Mesenchymal stem cell (in vitro differentiated cells and primary cell): ENCODE results near the gene OOSP4B.

Experiments used
- DNase-seq: peaks from one replicate; pipeline ENCODE4 v3.0.0-alpha.2; 2013
- H2AFZ ChIP-seq: one replicate; pipeline ENCODE4 v1.6.1; 2013; ENCODE audit warnings: low read depth, mild to moderate bottlenecking, control low read depth, inconsistent platforms, low read length, moderate library complexity
- H2AK5ac ChIP-seq: 2 replicates; pipeline ENCODE4 v1.6.1; 2013; ENCODE audit warnings: low read length, moderate library complexity, mild to moderate bottlenecking, inconsistent platforms; ENCODE audit not compliant: severe bottlenecking
- H2BK120ac ChIP-seq: one replicate; pipeline ENCODE4 v1.6.1; 2013; ENCODE audit warnings: low read depth, mild to moderate bottlenecking, inconsistent platforms, low read length, moderate library complexity
- H2BK12ac ChIP-seq, 2 experiments: one replicate each; pipeline ENCODE4 v1.6.1; 2013; ENCODE audit warnings: inconsistent platforms in 2 of 2, low read length in 2 of 2, mild to moderate bottlenecking in 2 of 2, moderate library complexity in 2 of 2, control low read depth in 1 of 2
- H2BK15ac ChIP-seq: one replicate; pipeline ENCODE4 v1.6.1; 2013; ENCODE audit warnings: mild to moderate bottlenecking, low read depth, inconsistent platforms; ENCODE audit not compliant: poor library complexity, severe bottlenecking
- H2BK5ac ChIP-seq: 2 replicates; pipeline ENCODE4 v1.6.1; 2013; ENCODE audit warnings: low read depth, mild to moderate bottlenecking, low read length, control low read depth, inconsistent platforms; ENCODE audit not compliant: poor library complexity, severe bottlenecking
- H3K14ac ChIP-seq, 2 experiments: one replicate each; pipeline ENCODE4 v1.6.1; 2013; ENCODE audit warnings: inconsistent platforms in 2 of 2, low read length in 2 of 2, control low read depth in 1 of 2, mild to moderate bottlenecking in 1 of 2, moderate library complexity in 1 of 2
- H3K18ac ChIP-seq, 2 experiments: one replicate each; pipeline ENCODE4 v1.6.1; 2013; ENCODE audit warnings: inconsistent platforms in 2 of 2, low read length in 2 of 2, control low read depth in 1 of 2, low read depth in 1 of 2, mild to moderate bottlenecking in 1 of 2
- H3K23ac ChIP-seq, 2 experiments: one replicate each; pipeline ENCODE4 v1.6.1; 2013; ENCODE audit warnings: inconsistent platforms in 2 of 2, low read length in 2 of 2, mild to moderate bottlenecking in 2 of 2, moderate library complexity in 2 of 2, control low read depth in 1 of 2
- H3K27ac ChIP-seq: 2 replicates; pipeline ENCODE4 v1.5.1; 2013; ENCODE audit warnings: mild to moderate bottlenecking, moderate library complexity, low read length, control low read depth, inconsistent platforms; ENCODE audit not compliant: poor library complexity, severe bottlenecking
- H3K27me3 ChIP-seq, 2 experiments: 2 replicates each; pipeline versions ENCODE4 v1.6.1 to v1.7.0; 2013; ENCODE audit warnings: low read length in 2 of 2, mild to moderate bottlenecking in 2 of 2, moderate library complexity in 2 of 2, control low read depth in 1 of 2, inconsistent platforms in 1 of 2; ENCODE audit not compliant: control insufficient read depth in 1 of 2, insufficient read depth in 1 of 2
- H3K36me3 ChIP-seq, 2 experiments: 2 replicates each; pipeline versions ENCODE4 v1.6.1 to v1.7.0; 2013; ENCODE audit warnings: low read length in 2 of 2, control low read depth in 1 of 2, inconsistent platforms in 1 of 2, low read depth in 1 of 2, mild to moderate bottlenecking in 1 of 2; ENCODE audit not compliant: insufficient read depth in 2 of 2, control insufficient read depth in 1 of 2
- H3K4ac ChIP-seq, 2 experiments: one replicate each; pipeline ENCODE4 v1.6.1; 2013; ENCODE audit warnings: inconsistent platforms in 2 of 2, low read length in 2 of 2, mild to moderate bottlenecking in 2 of 2, moderate library complexity in 2 of 2, control low read depth in 1 of 2, low read depth in 1 of 2
- H3K4me1 ChIP-seq: 2 replicates; pipeline ENCODE4 v1.6.1; 2013; ENCODE audit warnings: low read depth, low read length, control low read depth; ENCODE audit not compliant: control insufficient read depth, insufficient read depth
- H3K4me2 ChIP-seq: 2 replicates; pipeline ENCODE4 v1.6.1; 2013; ENCODE audit warnings: low read length, mild to moderate bottlenecking, inconsistent platforms; ENCODE audit not compliant: poor library complexity, severe bottlenecking
- H3K4me3 ChIP-seq, 2 experiments: 2 replicates each; pipeline versions ENCODE4 v1.5.1 to v1.7.0; 2013; ENCODE audit warnings: low read length in 2 of 2, mild to moderate bottlenecking in 2 of 2, control low read depth in 1 of 2, low read depth in 1 of 2; ENCODE audit not compliant: insufficient read depth in 1 of 2
- H3K79me1 ChIP-seq: replicated peaks from 2 replicates; pipeline ENCODE4 v1.6.1; 2013; ENCODE audit warnings: mild to moderate bottlenecking, control low read depth, low read length, inconsistent platforms; ENCODE audit not compliant: poor library complexity, severe bottlenecking
- H3K9ac ChIP-seq: 2 replicates; pipeline ENCODE4 v1.7.0; 2013; ENCODE audit warnings: mild to moderate bottlenecking, low read length, moderate library complexity
- H3K9me3 ChIP-seq: 2 replicates; pipeline ENCODE4 v1.7.0; 2013; ENCODE audit warnings: mild to moderate bottlenecking, low read length; ENCODE audit not compliant: control insufficient read depth
- H4K8ac ChIP-seq: one replicate; pipeline ENCODE4 v1.6.1; 2013; ENCODE audit warnings: inconsistent platforms, mild to moderate bottlenecking, low read length, moderate library complexity
- H4K91ac ChIP-seq: one replicate; pipeline ENCODE4 v1.6.1; 2013; ENCODE audit warnings: mild to moderate bottlenecking, low read length, inconsistent platforms
- WGBS: methylation state at CpG from one replicate; pipeline ENCODE4 v1.1.7; 2013; ENCODE audit warnings: mixed read lengths; 5-methylcytosine and 5-hydroxymethylcytosine counted together

Gene OOSP4B

DNA sequence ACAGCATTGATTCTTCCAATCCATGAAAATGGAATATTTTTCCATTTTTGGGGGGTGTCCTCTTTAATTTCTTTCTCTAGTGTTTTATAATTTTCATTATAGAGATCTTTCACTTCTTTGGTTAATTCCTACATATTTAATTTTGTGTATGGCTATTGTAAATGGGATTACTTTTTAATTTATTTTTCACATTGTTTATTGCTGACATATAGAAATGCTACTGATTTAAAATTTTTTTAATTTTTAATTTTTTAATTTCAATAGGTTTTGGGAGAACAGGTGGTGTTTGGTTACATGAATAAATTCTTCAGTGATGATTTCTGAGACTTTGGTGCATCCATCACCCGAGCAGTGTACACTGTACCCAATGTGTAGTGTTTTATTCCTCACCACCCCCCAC lies 26.6 kb upstream of the OOSP4B start:
- H3K79me1 ChIP-seq = no peaks in the 10 kb centered on the region
- H4K91ac ChIP-seq = no peak overlapping the region
- no peak overlapping the region for H3K4ac ChIP-seq
- WGBS = no CpG with 5 or more reads among the region's 1 CpG
- H3K23ac ChIP-seq = no peak overlapping the region
- no peak overlapping the region for H2AK5ac ChIP-seq
- no peak overlapping the region for H3K9ac ChIP-seq
- no peak overlapping the region for H2BK12ac ChIP-seq
- H2BK15ac ChIP-seq = no peak overlapping the region
- no peak overlapping the region for H3K27ac ChIP-seq
- no peak overlapping the region for H3K4me2 ChIP-seq
- no peak overlapping the region for H3K14ac ChIP-seq
- H3K18ac ChIP-seq = no peak overlapping the region
- no peak overlapping the region for H3K4me3 ChIP-seq
- DNase-seq = no peak
- no peak overlapping the region for H2BK120ac ChIP-seq
- no peaks in the 10 kb centered on the region for H3K36me3 ChIP-seq
- no peak overlapping the region for H4K8ac ChIP-seq
- H2BK5ac ChIP-seq = no peak overlapping the region
- no peak overlapping the region for H2AFZ ChIP-seq
- no peaks in the 10 kb centered on the region for H3K4me1 ChIP-seq
- peaks cover 10% of the 10 kb centered on the region for H3K9me3 ChIP-seq
- H3K27me3 ChIP-seq = no peaks in the 10 kb centered on the region

GRCh38 chr11:59992425-59992824 lies 24.6 kb upstream of the OOSP4B start:
- H2AFZ ChIP-seq = no peak overlapping the region
- H2BK15ac ChIP-seq = no peak overlapping the region
- no peak overlapping the region for H3K4me3 ChIP-seq
- H2BK12ac ChIP-seq = no peak overlapping the region
- WGBS = 74% methylated on average over 5 of the region's 5 CpGs
- H3K36me3 ChIP-seq = no peaks in the 10 kb centered on the region
- no peak overlapping the region for H3K18ac ChIP-seq
- no peaks in the 10 kb centered on the region for H3K27me3 ChIP-seq
- H3K79me1 ChIP-seq = no peaks in the 10 kb centered on the region
- H3K14ac ChIP-seq = no peak overlapping the region
- no peak overlapping the region for H3K9ac ChIP-seq
- H2BK5ac ChIP-seq = no peak overlapping the region
- H2AK5ac ChIP-seq = no peak overlapping the region
- peaks cover 10% of the 10 kb centered on the region for H3K9me3 ChIP-seq
- no peak overlapping the region for H3K27ac ChIP-seq
- DNase-seq = no peak
- no peak overlapping the region for H2BK120ac ChIP-seq
- no peaks in the 10 kb centered on the region for H3K4me1 ChIP-seq
- H3K23ac ChIP-seq = no peak overlapping the region
- no peak overlapping the region for H4K8ac ChIP-seq
- H3K4ac ChIP-seq = no peak overlapping the region
- no peak overlapping the region for H4K91ac ChIP-seq
- no peak overlapping the region for H3K4me2 ChIP-seq

DNA sequence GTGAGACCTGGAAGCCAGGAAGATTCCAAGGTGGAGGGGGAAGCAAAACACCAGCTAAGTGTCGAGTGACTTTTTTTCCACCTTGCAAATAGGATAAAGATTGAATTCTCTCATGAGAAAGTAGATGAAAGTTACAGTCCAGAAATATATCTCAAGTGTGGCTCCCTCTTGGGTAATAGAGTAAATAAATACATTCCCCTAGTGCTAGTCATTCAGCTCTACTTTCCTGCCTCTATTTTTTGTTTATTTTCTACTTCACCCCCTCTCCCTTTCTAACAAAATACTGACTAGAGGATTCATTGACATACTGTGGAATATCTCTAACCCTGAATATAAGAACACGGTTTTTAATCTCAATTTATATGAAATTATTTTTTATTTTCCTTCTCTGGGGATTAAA lies 19.2 kb upstream of the OOSP4B start:
- H2BK120ac ChIP-seq = no peak overlapping the region
- no peak overlapping the region for H3K4ac ChIP-seq
- H3K4me1 ChIP-seq = no peaks in the 10 kb centered on the region
- no peak overlapping the region for H3K27ac ChIP-seq
- no peak overlapping the region for H2BK15ac ChIP-seq
- H2BK5ac ChIP-seq = no peak overlapping the region
- no peak overlapping the region for H3K14ac ChIP-seq
- peaks cover 7% of the 10 kb centered on the region for H3K9me3 ChIP-seq
- no peak overlapping the region for H3K4me3 ChIP-seq
- no peak overlapping the region for H3K18ac ChIP-seq
- H3K4me2 ChIP-seq = no peak overlapping the region
- WGBS = no CpG with 5 or more reads among the region's 2 CpGs
- H3K79me1 ChIP-seq = no peaks in the 10 kb centered on the region
- no peak overlapping the region for H2BK12ac ChIP-seq
- no peak overlapping the region for H3K9ac ChIP-seq
- no peak overlapping the region for H2AFZ ChIP-seq
- no peak overlapping the region for H4K91ac ChIP-seq
- peak; percentile 44 for DNase-seq
- H4K8ac ChIP-seq = no peak overlapping the region
- no peaks in the 10 kb centered on the region for H3K27me3 ChIP-seq
- H3K36me3 ChIP-seq = no peaks in the 10 kb centered on the region
- no peak overlapping the region for H3K23ac ChIP-seq
- H2AK5ac ChIP-seq = no peak overlapping the region

DNA sequence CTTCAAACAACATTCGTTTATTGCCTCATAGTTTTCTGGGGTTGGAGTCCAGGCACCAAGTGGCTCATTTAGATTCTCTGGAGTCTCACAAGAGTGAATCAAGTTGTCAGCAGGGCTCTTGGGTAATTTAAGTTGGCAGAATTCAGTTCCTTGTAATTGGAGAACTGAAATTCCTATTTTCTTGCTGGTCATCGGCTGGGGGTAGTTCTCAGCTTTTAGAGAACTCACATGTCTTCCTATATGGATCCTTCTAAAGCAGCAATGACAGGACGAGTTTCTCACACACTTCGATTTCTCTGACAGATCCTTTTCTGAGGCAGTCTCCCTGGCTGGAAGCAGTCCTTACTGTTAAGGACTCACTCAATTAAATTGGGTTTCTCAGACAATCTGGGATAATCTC lies 17.3 kb upstream of the OOSP4B start:
- 65% methylated on average over 4 of the region's 4 CpGs for WGBS
- Histone ChIP-seq H3K36me3 (no peaks in the 10 kb centered on the region), H2BK12ac (no peak overlapping the region), H2BK5ac (no peak overlapping the region), H3K18ac (no peak overlapping the region), H3K27ac (no peak overlapping the region), H3K4me2 (no peak overlapping the region), H4K8ac (no peak overlapping the region), H2BK15ac (no peak overlapping the region), H3K9me3 (peaks cover 7% of the 10 kb centered on the region), H3K14ac (no peak overlapping the region), H3K4me3 (no peak overlapping the region), H3K23ac (no peak overlapping the region), H2BK120ac (no peak overlapping the region), H2AFZ (no peak overlapping the region), H2AK5ac (no peak overlapping the region), H3K4ac (no peak overlapping the region), H3K4me1 (no peaks in the 10 kb centered on the region), H4K91ac (no peak overlapping the region), H3K9ac (no peak overlapping the region), H3K27me3 (no peaks in the 10 kb centered on the region), H3K79me1 (no peaks in the 10 kb centered on the region)
- no peak for DNase-seq
